Measurements from ENCODE around the gene SPATA21.
"Not testable (repeated sequence)": the region's sequence is repeated elsewhere in the genome, so short reads cannot be mapped to it uniquely, and the experiment has no call there.

SPATA21 gene

GRCh38 chr1:16383888-16384287, 53.3 kb downstream of the SPATA21 start:
- no peak for DNase-seq (ENCODE audit: low read depth)

DNA sequence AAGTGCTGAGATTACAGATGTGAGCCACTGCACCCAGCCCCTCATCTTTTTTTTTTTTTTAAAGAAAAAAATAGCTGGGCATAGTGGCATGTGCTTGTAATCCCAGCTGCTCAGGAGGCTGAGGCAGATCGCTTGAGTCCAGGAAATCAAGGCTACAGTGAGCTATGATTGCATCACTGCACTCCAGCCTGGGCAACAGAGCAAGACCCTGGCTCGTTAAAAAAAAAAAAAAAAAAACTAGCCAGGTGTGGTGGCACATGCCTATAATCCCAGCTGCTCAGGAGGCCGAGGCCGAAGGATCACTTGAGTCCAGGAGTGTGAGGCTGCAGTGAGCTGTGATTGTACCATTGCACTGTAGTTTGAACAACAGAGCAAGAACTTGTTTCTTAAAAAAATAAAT, 56.4 kb downstream of the SPATA21 start:
- DNase-seq (ENCODE audit: low read depth): no peak

DNA sequence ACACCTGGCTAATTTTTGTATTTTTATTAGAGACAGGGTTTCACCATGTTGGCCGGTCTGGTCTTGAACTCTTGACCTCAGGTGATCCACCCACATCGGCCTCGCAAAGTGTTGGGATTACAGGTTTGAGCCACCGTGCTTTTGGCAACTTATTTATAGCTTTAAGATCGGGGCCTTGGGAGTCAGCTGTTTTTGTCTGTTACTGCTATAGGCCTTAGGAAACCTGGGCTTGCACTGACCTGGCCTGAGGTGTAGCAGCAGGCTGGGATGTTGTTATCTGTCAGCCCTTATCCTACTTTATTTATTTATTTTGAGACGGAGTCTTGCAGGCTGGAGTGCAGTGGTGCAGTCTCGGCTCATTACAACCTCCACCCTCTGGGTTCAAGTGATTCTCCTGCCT, 58.8 kb downstream of the SPATA21 start:
- DNase-seq (ENCODE audit: low read depth): no peak

DNA sequence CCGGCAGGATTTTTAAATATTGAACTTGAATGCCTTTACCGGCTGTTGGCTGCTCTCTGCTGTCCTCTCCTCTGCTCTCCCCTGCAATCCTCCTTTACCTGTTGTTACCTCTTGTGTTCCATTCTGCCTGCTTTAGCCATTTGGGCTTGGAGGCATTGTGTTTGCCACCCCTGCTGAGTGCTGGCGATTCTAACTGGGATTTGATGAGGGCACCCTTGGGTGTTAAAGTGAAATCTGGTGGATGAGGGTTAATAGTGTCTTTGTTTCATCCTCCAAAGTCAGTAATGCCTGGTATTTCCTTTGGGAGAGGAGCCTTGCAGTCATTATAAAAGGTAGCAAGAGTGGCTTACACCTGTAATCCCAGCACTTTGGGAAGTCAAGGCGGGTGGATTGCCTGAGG, 60.3 kb downstream of the SPATA21 start:
- no peak for DNase-seq (ENCODE audit: low read depth)

DNA sequence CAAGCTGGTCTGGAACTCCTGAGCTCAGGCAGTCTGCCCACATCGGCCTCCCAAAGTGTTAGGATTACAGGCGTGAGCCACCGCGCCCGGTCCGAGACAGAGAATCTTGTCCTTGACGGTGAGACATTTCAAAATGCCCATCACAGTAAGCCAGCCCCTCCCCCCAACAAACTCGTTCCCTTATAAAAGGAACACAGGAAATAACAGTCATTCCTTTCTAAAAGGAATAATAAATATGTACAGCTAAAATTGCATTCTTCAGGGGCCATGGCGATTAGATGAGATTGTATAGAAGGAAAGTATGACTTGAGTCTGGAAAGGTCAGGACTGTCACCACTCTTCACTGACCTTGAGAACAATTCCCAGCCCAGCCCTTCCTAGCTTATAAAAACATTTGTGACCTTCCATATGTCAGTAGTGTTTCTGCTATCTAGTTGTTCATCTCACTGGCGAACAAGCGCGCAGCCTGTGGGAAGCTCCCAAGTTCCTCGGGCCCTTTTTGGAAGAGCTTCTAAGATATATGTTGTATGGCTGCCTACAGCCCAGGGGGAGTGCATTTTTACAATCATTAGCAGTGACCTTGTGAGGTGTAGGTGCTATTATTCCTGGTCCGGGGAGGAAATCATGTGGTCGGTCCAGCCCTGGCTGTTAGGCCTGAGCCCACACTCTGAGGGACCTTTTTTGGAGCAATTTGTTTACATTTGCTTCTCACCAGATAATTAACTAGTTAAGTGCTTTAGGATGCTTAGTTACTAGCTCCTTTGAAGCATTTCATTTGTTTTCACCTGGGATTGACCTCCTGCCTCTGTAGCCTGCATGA, 61.5 kb downstream of the SPATA21 start:
- no peak for DNase-seq (ENCODE audit: low read depth)

- DNase-seq (ENCODE audit: low read depth): no peak
These were observed 63.0 kb downstream of the SPATA21 start for GRCh38 chr1:16374266-16374665.

- no peak for DNase-seq (ENCODE audit: low read depth)
These were observed 64.5 kb downstream of the SPATA21 start for GRCh38 chr1:16372535-16373285.

GRCh38 chr1:16371725-16372124, 65.5 kb downstream of the SPATA21 start:
- DNase-seq (ENCODE audit: low read depth): no peak

GRCh38 chr1:16369821-16370220, 67.4 kb downstream of the SPATA21 start:
- DNase-seq (ENCODE audit: low read depth): no peak

DNA sequence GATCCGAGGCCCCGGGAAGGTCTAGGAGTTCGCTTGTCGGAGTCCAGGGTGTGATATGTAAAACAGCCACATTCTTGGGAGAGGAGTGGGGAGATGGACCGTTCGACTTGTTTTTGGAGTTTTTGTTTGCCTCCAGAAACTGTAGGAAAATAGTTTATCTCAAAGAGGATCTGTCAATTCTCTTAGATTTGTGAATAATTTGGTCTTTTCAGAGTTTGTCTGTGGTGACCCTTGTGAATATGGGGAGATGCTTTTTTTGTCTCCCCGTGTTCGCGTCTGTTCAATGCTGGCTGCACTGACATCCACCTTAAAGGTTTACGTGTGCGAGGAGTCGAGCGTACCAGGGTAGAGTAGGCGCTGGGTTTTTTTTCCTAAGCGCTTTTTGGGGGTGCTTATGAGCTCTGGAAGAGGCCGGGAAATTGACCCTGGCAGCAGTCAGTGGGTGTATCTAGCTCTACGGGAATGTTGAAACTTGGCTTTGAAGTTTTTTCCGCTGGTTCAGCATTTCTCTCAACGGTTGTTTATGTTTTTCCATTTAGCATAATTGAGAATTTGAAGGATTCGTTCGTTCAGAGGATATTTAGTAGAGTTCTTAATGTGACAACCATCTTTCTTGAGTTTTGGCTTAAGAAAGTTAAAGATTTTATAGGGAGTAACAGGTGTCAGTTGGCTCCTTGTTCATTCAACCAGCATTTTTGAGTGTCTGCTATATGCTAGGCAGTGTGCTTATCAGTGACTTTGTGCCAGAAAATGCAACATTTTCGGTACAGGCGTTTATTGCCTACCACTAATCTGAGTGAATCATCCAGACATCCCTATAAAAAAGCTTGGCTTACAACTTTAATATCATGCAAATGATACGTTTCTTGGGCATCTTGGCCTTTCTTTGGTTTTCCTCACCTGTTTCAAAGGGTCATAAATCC, 69.0 kb downstream of the SPATA21 start:
- DNase-seq (ENCODE audit: low read depth): no peak

DNA sequence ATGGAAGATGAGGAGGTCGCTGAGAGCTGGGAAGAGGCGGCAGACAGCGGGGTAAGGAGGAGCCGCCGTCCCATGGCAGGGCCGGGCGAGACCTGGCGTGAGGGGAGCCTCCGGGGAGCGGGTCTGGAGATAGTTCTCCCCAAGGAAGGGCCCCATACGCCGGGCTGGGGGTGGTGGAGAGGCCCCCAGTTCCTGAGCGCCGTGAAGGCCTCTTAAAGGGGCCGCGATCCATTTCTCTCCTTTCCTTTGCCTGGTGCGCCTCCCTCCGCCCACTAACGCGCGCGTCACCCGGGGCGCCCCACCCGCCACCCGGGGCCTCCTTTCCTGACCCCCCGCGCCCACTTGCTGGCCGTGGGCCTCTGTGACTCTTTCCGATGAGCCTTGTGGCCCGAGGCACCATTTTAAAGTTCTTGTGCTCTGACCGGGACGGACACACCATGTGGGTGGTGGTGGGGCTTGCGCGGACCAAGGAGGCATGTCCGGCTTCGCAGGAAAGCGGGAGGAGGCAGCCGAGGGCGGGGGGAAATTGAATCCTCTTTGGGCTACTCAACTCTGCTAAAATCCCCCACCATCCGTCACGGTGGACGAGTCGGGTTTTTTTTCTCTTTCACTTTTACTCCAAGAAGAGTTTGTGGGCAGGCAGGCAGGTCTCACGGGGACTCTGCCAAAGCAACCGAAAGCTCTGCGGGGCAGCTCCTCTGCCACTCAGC, 69.8 kb downstream of the SPATA21 start:
- peak; percentile 64 for DNase-seq (ENCODE audit: low read depth)

DNA sequence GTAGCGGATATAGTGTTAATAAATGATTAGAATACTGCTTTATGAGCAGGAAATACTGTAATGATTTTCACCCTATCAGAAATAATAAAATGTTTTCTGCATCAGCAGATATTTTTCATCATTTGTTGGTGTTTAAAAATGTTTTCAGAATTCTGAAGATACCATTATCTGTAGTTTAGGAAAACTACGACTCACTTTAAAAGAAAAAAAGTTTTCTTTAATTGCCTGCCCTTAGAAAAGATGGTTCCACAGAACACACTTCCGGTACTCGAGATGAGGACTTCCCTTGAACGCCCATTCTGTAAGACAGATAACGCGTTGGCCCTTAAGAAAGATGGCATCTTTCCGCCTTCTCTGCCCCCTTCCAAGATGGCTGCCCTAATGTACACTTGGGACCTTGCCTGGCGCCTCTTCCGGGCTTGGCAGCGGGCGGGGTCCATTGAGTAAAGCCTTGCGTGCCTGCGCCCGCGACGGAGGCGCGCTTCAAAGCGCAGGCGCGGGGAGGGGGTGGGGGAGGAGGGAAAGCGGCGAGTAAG, 70.4 kb downstream of the SPATA21 start, which contains the start of gene SZRD1:
TSS of gene SZRD1 (plus strand) at position 521 of the 536 bp plus-strand sequence. CDS start 16 bp downstream, outside the sequence.
- DNase-seq (ENCODE audit: low read depth): peak; percentile 90

DNA sequence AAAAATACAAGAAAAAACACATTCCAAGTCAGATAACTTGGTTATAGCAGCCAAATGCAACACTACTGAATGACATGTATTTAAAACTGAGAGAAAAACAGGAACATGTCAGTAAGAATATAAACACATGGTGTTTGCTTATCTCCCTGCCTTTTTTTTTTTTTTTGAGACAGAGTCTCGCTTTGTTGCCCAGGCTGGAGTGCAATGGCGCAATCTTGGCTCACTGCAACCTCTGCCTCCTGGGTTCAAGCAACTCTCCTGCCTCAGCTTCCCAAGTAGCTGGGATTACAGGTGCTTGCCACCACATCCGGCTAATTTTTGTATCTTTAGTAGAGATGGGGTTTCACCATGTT, 72.1 kb downstream of the SPATA21 start:
- not testable (repeated sequence) for DNase-seq (ENCODE audit: low read depth)

GRCh38 chr1:16356867-16357266, 80.4 kb downstream of the SPATA21 start:
- DNase-seq (ENCODE audit: low read depth): no peak

DNA sequence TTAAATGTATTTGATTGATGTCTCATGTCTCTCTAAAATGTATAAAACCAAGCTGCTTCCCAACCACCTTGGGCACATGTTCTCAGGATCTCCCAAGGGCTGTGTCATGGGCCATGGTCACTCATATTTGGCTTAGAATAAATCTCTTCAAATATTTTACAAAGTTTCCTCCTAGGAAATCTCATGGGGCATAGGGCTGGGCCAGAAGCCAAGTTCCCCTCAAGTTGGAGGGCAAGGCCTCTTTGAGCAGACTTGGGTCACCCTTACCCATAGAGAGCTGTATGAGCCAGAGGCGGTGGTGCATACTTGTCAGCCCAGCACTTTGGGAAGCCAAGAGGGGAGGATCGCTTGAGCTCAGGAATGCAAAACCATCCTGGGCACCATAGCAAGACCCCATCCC, 82.6 kb downstream of the SPATA21 start:
- DNase-seq (ENCODE audit: low read depth): no peak

DNA sequence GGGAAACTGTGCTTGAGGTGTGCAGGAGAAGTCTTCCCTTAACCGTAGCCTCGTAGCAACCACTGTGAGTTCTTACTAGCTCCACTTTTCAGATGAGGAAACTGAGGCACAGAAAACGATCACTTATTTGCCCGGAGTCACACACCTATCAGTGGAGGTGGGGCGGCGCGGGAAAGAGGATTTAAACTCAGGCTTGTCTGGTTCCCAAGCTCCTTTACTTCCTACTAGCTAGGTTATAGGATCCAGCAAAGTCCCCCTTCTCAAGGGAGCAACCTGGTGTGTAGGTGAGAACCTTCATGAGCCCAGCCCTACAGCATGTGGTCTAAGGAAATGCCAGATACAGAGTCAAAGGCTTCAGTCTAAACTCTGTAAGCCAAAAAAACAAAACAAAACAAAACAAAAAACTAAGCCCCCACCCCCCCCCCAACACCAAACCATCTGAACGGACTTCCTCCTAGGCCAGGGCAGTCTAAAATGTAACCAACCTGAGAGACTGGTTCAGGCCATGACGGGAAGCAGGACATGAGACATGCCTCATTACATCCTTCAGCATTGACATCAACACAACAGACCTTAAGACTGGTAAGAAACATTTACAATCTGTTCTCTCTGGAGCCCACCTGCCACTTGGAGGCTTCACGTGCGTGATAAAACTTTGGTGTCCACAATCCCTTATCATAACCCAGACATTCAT, 84.2 kb downstream of the SPATA21 start:
- DNase-seq (ENCODE audit: low read depth): no peak

DNA sequence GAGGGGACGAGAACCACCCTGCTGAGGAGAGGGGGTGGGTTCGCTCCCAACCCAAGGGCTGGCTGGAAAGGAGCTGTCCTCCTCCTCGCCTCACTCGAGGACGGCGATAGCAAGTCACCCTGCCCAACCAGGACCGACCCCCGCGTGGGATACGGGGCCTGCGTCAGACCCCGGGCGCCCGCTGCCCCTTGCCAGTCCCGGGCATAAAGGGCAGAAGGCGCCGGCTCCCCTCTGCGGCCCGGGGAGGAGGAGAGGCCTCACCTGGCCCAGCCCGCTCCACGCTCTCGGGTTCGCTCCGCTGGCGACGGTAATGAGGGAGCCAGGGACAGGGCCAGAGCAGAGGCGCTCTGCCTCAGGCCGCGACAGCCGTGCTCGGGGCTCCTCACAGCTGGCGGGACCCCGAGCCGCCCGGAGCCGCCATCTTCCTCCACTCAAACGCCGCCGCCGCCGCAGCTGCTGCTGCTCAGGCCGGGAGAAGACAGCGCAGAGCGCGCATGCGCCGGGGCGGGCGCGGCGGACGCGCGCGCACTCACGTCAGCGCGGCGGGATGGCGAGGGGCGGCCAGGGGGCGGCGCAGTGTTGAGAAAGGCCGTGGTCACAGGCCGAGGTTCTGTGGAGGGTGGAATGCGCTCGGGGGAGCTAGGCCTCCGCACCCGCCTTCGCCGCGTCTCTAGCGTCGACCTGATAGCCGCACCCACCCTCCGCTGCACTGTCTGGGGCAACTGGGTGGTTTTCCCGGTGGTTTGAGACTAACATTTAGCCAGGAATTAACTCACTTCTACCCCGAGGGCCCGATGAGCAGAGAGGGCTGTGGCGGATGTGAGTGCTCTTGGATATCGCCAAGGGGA, 85.0 kb downstream of the SPATA21 start, which contains the start of gene FBXO42:
TSS of gene FBXO42 (minus strand) at position 487 of the 848 bp plus-strand sequence. CDS start 37,062 bp downstream, outside the sequence.
- DNase-seq (ENCODE audit: low read depth): peak; percentile 85

DNA sequence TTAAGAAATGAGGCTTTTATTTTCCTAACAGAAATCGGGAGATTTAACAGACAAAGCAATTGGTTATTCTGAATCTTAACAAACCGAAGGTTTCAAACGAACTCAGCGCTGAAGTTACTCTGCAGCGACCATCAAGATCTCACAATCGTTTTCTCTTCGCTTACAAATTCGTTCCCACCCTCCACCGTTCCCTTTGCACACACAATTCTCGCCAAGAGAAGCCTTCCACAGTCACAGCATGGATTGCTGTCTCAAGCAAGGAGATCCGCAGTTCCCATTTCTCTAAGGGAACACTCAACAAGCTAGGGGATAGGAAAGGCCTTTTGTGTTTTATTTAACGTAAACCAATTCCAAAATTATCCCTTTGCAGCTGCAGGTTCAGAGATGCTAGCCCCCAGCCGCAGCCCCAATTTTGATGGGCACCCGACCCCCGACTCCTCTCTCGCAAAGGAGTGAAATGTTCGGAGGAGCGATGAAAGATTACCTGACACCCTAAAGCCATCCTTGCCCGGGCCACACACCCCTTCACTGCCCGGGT, 85.7 kb downstream of the SPATA21 start:
- no peak for DNase-seq (ENCODE audit: low read depth)

DNA sequence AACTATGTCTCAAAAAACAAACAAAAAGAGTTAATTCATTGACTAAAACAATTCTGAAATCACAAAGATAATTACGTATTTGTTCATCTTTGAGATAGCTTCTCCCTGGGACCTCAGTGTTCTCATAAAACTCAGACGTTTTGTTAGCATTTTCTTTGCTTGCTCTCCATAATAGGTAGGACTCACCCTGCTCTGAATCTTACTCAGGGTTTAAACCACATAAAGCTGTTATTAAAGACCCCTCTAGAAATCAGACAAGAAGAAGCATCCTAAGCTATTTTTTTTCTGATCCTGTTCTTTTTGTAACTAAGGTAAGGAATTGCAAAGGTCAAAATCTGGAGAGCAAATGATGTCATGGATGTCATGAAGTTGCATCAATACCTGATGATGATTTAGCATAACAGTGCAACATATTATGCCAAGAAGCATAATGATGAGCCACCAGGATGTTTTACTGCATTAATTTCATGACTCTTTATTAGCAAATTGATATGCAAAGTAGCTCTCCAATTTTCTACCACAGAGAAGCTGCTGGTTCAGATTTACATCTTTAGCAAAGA, 87.3 kb downstream of the SPATA21 start:
- no peak for DNase-seq (ENCODE audit: low read depth)

All from stimulated activated CD8-positive, alpha-beta memory T cell treated with anti-CD3 and anti-CD28 coated beads, Interleukin-12 subunit alpha, Interleukin-12 subunit beta, amount 100 ng/mL, for 1 hour (primary cell).